HG03025 (cell line): ENCODE measurements around the gene ABLIM1.

Source experiments
- ATAC-seq: cut with Tn5 transposase; IDR thresholded peaks from one replicate; pipeline ENCODE4 v1.9.1; 2021; ENCODE audit warnings: mild to moderate bottlenecking, moderate library complexity; ENCODE audit not compliant: unreplicated experiment, low FRiP score

Gene ABLIM1

DNA sequence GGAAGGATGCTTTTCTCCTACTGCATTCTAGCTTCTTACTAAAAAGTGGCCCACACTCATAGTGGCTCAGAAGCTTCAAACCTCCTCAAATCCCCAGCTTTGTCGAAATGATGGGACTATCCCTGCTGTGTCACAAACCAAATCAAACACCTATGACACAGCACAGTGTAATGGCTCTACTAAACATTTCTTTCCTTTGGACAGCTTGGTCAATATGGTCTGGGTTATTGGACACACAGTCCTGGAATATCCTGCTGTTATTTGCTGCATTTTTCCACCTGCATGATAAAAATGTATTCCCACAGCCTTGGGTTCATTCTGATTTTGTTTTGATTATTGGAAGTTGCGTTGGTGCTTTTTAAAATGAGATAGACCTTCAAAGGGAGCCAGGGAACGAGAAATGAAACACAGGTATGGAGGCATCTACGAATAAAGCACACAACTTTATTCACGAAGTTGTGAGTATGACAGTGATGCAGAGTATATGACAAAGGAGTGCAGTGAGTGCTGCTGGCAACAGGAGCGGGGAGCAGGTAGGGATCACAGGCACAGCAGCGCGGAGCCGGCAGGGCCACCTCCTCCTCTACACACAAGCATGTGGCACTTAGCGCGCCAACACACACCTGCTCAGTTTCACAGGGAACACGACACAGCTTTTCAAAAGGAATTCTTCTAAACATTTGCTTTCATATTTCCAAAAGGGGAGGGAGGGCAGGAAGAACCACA, 227.2 kb downstream of the ABLIM1 start:
- ATAC-seq = no peak

GRCh38 chr10:114429581-114430335, 228.3 kb downstream of the ABLIM1 start:
- no peak for ATAC-seq

DNA sequence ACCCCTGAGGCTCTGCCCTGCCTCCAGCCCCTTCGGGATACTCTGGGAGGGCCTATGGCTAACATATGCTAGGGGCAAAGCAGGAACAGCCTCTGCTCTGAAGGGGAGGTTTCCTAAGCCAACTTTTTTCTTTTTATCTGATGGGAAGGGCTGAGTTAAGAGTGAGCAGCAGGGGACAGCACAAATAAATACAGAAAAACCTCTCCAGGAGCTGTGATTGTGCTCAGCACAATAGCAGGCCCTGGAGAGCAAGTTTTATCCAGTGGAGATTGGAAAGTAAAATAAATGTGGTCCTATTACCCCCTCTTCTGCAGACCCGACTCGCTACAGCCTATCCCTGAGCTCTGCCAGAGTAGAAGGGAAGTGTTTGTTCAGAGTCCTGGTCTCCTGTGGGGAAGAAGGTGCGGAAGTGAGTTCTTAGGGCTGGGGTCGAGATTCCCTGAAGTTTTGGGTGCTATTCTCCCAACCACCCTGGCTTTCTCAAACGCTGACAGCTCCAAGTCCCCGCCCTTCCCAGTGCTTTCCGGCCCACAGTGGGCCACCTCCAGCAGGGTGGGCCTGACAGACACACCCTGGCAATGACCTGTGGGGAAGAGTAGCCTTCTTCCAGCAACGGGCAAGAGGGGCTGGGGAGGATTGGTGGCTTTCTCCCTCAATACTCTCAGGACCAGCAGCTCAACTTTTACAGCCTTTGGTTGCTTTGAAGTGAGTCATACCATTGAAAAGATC, 230.8 kb downstream of the ABLIM1 start:
- ATAC-seq = no peak

DNA sequence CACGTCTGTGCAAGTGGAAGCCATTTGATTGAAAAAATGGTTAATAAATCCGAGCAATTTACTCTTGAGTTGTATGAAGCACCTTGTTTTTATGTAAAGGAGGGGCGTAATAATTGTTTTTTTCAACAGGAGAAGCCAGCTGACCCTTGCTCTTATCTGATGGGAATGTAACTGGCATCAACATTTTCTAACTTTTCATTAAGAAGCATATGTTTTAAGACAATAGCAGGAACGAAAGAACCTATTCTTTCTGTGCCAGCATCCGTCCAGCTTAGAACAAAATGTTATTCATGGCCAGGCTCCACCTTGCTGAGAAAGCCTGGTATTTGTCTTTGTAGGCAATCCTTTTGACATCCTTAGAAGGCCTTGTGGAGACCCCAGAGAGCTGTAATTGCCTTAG, 231.6 kb downstream of the ABLIM1 start:
- no peak for ATAC-seq

GRCh38 chr10:114420811-114421485, 237.1 kb downstream of the ABLIM1 start:
- ATAC-seq = no peak

DNA sequence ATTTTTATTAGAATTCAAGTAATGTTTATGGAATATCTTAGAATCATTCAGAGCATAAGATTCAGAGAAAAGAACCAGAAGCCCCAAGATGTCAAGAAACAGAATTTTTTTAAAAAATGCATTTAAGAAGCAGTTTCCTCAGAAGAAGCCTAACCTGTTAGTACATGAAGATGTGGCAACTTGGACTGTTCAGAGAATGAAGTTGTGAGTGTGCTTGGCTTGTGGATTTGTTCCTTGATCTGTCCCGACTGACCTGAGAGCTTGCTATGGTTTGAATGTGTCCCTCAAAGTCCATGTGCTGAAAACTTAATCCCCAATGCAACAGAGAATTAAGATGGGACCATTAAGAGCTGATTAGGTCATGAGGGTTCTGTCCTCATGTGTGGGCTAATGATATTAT, 240.0 kb downstream of the ABLIM1 start:
- no peak for ATAC-seq

DNA sequence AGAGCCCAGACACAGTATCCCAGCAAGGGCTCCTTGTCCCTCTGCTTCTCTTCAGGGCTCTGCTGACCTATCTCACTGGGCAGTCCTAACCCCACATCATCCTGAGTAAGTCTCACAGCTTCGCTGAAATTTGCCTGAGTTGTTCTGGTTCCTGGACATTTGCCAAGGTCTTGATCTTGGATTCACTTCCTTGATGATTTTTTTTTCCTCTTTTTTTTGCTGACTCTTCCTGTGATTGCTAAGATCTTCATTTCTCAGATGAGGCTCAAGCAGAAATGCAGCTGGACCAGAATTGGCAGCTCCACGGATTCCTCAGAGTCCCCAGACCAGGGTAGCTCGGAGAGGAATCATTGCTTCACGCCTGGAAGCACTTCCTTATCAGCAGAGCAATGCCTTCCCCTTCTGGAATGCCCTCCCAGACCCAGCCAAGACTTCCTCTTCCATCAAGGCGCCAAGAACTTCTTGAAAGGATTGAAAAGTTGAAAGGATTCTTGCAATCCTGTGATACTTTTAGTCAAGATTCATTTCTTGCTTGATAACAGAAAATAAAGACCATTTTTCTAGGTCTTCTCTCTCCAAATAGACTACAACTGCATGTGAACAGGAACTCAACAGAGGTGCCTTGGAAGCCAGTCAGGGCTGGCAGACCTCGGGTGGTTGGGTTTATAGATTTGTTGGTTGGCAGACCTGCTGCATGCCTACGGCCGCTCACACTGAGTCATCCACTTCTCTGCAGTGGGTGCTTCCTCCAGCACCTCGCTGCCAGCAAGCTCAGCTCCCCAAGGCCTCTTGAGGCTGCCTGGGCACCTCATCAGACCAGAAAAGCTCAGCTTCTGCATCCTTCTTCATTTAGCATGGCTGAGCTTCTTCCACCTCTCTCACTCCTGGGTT, 244.9 kb downstream of the ABLIM1 start:
- no peak for ATAC-seq

- ATAC-seq = no peak
Measured at GRCh38 chr10:114408968-114409444, 249.1 kb downstream of the ABLIM1 start.

- no peak for ATAC-seq
Measured at GRCh38 chr10:114408112-114408967, 249.7 kb downstream of the ABLIM1 start.

GRCh38 chr10:114406455-114406854, 251.6 kb downstream of the ABLIM1 start:
- ATAC-seq = no peak

DNA sequence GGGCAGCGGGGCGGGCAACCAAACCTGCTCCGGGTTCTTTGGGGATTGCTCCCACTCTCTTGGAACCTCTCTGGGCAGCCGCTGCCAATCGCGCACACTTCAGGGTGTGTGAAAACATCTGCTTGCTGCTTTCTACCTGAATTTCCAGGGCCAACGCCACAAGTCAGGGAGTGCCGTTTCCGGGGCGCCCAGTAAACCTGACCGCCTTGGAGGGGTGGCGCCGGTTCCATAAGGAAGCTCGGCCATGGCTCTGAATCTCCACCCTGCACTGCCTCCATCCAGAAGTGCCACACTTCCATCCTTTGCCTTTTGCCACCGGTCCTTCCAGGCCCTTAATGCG, 253.1 kb downstream of the ABLIM1 start:
- no peak for ATAC-seq

DNA sequence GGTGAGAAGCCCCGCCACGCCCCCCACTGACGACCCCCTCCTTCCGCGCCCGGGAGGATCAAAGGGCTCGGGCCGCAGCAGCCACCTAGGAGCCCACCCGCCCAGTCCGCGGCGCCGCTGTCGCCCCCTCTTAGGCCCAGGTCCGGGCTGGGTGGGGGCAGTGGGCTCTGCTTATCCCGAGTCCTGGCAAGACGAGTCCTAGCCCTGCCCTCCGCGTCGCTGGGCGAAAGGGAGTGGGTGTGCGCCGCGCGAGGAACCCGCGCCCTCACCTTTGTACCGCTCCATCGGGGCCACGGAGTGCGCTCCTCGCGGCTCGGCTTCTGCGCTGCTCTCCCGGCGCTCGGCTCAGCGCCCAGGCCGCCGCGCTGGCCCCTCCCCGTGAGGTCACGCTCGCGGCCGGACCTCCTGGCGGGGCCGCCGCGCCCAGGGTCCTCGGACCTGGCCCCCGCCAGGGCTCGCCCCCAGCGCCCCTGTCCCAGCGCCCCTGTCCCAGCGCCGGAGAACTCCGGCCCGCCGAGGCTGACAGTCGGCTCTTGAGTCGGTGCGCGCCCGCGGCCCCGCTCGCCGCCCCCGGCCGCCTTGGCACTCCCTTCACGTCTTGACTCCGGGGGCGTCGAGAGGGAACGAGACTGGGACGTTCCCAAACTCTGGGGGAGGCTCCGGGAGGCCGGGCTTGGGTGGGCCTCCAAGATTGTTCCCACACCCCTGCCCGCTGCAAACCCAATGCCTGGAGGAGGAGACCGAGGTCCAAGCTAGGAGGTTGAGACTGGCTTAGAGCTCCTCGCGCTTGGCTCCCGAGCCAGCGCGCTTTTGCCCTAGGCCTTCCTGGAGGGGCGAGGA, 253.7 kb downstream of the ABLIM1 start, which contains the start of gene AFAP1L2:
AFAP1L2 (minus strand) TSS at position 332 of the 840 bp plus-strand sequence; CDS start at position 285, 47 bp downstream.
- no peak for ATAC-seq

DNA sequence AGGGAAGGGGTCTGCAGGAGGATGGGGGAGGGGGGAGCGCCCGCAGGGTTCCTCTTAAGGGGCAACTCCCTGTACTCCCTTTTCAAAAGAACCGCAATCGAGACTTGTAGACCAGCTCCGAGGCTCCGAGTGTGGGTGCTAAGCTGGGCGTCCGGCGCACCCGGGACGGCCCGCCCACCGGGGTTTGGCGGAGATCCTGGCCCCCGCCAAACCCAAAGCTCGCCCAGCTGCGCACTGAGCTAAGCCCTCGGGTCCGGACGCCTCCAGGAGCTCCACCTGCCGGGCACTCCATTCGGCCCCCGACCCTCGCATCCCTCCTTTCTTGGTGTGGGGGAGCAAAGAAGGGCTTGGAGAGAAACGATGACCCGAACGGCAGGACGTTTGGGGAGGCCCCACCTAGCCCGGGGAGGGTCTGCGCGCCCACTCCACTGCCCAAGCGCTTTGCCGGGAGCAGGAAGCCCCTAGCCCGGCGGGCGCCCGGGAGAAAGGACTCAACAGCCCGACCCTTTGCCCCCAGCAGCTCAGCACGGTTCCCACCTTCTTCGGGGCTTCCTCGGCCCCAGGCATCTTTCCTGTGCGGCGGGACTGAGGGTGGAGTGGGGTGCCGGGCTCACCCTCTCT, 254.4 kb downstream of the ABLIM1 start:
- ATAC-seq = no peak

- ATAC-seq = no peak
Measured at GRCh38 chr10:114402871-114403540, 255.1 kb downstream of the ABLIM1 start.

- ATAC-seq = no peak
Measured at GRCh38 chr10:114402233-114402632, 255.8 kb downstream of the ABLIM1 start.

GRCh38 chr10:114401195-114401791, 256.8 kb downstream of the ABLIM1 start:
- ATAC-seq = no peak
